ENCODE data around the gene CACNG6. TPM values are rescaled to one million over a fixed set of nuclear protein-coding genes. Genes with fewer than 3 reads are reported as not detected.

CACNG6 gene
- total and polyA plus RNA-seq, 10 of the 15 experiments (the other 5 are each of a cell fraction or from before 2014, with no cell fraction given): 0.07 TPM; not detected in 9

- TF ChIP-seq ASH2L (IDR thresholded peaks at IDR 0.05; ENCODE audit: borderline replicate concordance, low read depth) (no peak), KDM1A (IDR thresholded peaks at IDR 0.05; ENCODE audit: borderline replicate concordance) (no peak), NBN (IDR thresholded peaks at IDR 0.05) (no peak), HDAC2 (IDR thresholded peaks at IDR 0.05) (no peak), MTA2 (IDR thresholded peaks at IDR 0.05; ENCODE audit: low read depth) (no peak), KAT2A (conservative IDR thresholded peaks at IDR 0.05; ENCODE audit: control insufficient read depth, low read depth, low read length) (no peak), EGR1 (IDR thresholded peaks at IDR 0.05; ENCODE audit: borderline replicate concordance in 1 of 2, low read depth in 2 of 2, low read length in 2 of 2) (no peak), REST (IDR thresholded peaks at IDR 0.05; ENCODE audit: low read depth, low read length) (no peak), POLR2AphosphoS2 (IDR thresholded peaks at IDR 0.05; ENCODE audit: low read depth, low read length) (no peak), WRNIP1 (IDR thresholded peaks at IDR 0.05; ENCODE audit: borderline replicate concordance, low read depth, low read length) (no peak), SUPT20H (IDR thresholded peaks at IDR 0.05; ENCODE audit: borderline replicate concordance, control insufficient read depth, low read depth, low read length) (no peak)
- FAIRE-seq (no peak), ATAC-seq (no peak), DNase-seq (ENCODE audit: low read depth, low spot score) (no peak)
- no peaks in the 10 kb centered on the region for H3K4me1 ChIP-seq (ENCODE audit: control insufficient read depth, insufficient read depth, low read length)
- H3K4me3 ChIP-seq: no peak overlapping the region
- H4K20me1 ChIP-seq (ENCODE audit: control insufficient read depth, insufficient read depth): no peaks in the 10 kb centered on the region
- 49% methylated on average over 36 of the region's 36 CpGs for WGBS (ENCODE audit: insufficient coverage, insufficient replicate concordance, low lambda C conversion rate, missing lambda C conversion rate)
- SMC1A ChIA-PET (ENCODE audit: uncharacterized antibody, unreplicated experiment): no interaction called here
- H3K9ac ChIP-seq (ENCODE audit: control insufficient read depth, insufficient read depth, low read length): no peak overlapping the region
- H3K27ac ChIP-seq (ENCODE audit: control insufficient read depth, insufficient read depth): no peak overlapping the region
- H3K9me3 ChIP-seq (replicated peaks; ENCODE audit: control insufficient read depth, insufficient read depth, low read length): no peaks in the 10 kb centered on the region
- RAD21 ChIA-PET (ENCODE audit: unreplicated experiment): no interaction called here
- no peak overlapping the region for H3K4me2 ChIP-seq (ENCODE audit: control insufficient read depth, insufficient read depth)
- H3K27me3 ChIP-seq (replicated peaks in 1 of 2; ENCODE audit: control insufficient read depth in 2 of 2, insufficient read depth in 2 of 2, low read length in 1 of 2): no peaks in the 10 kb centered on the region
- POLR2A ChIA-PET: no interaction called here
- in situ Hi-C loops (cut with MboI): no loop called here
- CTCF ChIA-PET: no interaction called here
- H3K36me3 ChIP-seq (ENCODE audit: control insufficient read depth in 2 of 2, insufficient read depth in 2 of 2, low read length in 1 of 2): no peaks in the 10 kb centered on the region
- intact Hi-C loops (cut with micrococcal nuclease; ENCODE audit: unreplicated experiment): no loop called here
- H2AFZ ChIP-seq (ENCODE audit: control insufficient read depth, low read depth, low read length): no peak overlapping the region
- no TSS peak for BruUV-seq (replicated peaks)
- H3K79me2 ChIP-seq (ENCODE audit: control insufficient read depth, insufficient read depth, low read length): no peaks in the 10 kb centered on the region
These were observed 20.2 kb downstream of the CACNG6 start for GRCh38 chr19:54011507-54012211.
